HG03135 (cell line): ENCODE data around the gene INSIG1.

Experiments
- ATAC-seq: cut with Tn5 transposase; IDR thresholded peaks from one replicate; pipeline ENCODE4 v1.9.1; 2021; ENCODE audit warnings: mild to moderate bottlenecking, moderate library complexity; ENCODE audit not compliant: unreplicated experiment

The INSIG1 gene

GRCh38 chr7:155324012-155324917 is 26.6 kb downstream of the INSIG1 start:
- ATAC-seq, result no peak

- ATAC-seq, result no peak
Measured at GRCh38 chr7:155324918-155325235, 27.2 kb downstream of the INSIG1 start.

- ATAC-seq, result no peak
Measured at GRCh38 chr7:155326385-155326784, 28.7 kb downstream of the INSIG1 start.

GRCh38 chr7:155327590-155328320 is 30.1 kb downstream of the INSIG1 start:
- ATAC-seq, result no peak

- no peak for ATAC-seq
Measured at GRCh38 chr7:155329225-155329624, 31.5 kb downstream of the INSIG1 start.

- no peak for ATAC-seq
Measured at GRCh38 chr7:155331396-155331795, 33.7 kb downstream of the INSIG1 start.

- ATAC-seq, result no peak
Measured at GRCh38 chr7:155333346-155334234, 35.9 kb downstream of the INSIG1 start.

GRCh38 chr7:155336812-155337602 is 39.3 kb downstream of the INSIG1 start:
- ATAC-seq, result no peak

GRCh38 chr7:155337946-155338631 is 40.4 kb downstream of the INSIG1 start:
- ATAC-seq, result no peak

- no peak for ATAC-seq
Measured at GRCh38 chr7:155338632-155339320, 41.1 kb downstream of the INSIG1 start.

GRCh38 chr7:155339474-155339873 is 41.8 kb downstream of the INSIG1 start:
- no peak for ATAC-seq

- ATAC-seq, result no peak
Measured at GRCh38 chr7:155340071-155340531, 42.4 kb downstream of the INSIG1 start.

GRCh38 chr7:155340721-155341120 is 43.0 kb downstream of the INSIG1 start:
- no peak for ATAC-seq

- ATAC-seq, result no peak
Measured at GRCh38 chr7:155341463-155341983, 43.8 kb downstream of the INSIG1 start.

- ATAC-seq, result no peak
Measured at GRCh38 chr7:155342313-155342712, 44.6 kb downstream of the INSIG1 start.

- no peak for ATAC-seq
Measured at GRCh38 chr7:155343150-155343549, 45.5 kb downstream of the INSIG1 start.

GRCh38 chr7:155343661-155344121 is 46.0 kb downstream of the INSIG1 start:
- ATAC-seq, result no peak

- ATAC-seq, result peak; percentile 22
Measured at GRCh38 chr7:155344270-155344617, 46.6 kb downstream of the INSIG1 start.
